Naive thymus-derived CD4-positive, alpha-beta T cell (primary cell): ENCODE measurements around the gene TNFRSF6B. TPM values are rescaled to one million over a fixed set of nuclear protein-coding genes. Genes with fewer than 3 reads are reported as not detected.

Source experiments
- ATAC-seq: fragments of 150-1000 bp; cut with Tn5 transposase; 2 replicates; pipeline ENCODE4 v1.10.0; 2021; ENCODE audit warnings: mild to moderate bottlenecking, moderate library complexity
- CTCF ChIA-PET: fragments of 350-600 bp; sonication (Branson Sonifier 250); formaldehyde crosslinking; loops from one replicate; lab custom pipeline; 2021; ENCODE audit warnings: antibody characterized with exemption; lab: Charles Lee
- POLR2A ChIA-PET: fragments of 350-600 bp; sonication (Branson Sonifier 250); formaldehyde crosslinking; loops from one replicate; lab custom pipeline; 2021; ENCODE audit warnings: antibody characterized with exemption, inconsistent platforms; lab: Charles Lee
- DNase-seq, 9 donors: peaks; one replicate each; pipeline versions ENCODE4 v3.0.0 to v3.0.0-alpha.2; 2020 to 2022; ENCODE audit warnings: mixed read lengths in 1 of 9
- H3K27ac ChIP-seq: one replicate; pipeline ENCODE4 v1.7.0; 2013; ENCODE audit warnings: mild to moderate bottlenecking, low read depth, low read length, moderate library complexity
- H3K27me3 ChIP-seq, 2 donors: one replicate each; pipeline ENCODE4 v1.7.0; 2013; ENCODE audit warnings: low read length in 2 of 2, mild to moderate bottlenecking in 2 of 2, moderate library complexity in 2 of 2; ENCODE audit not compliant: control insufficient read depth in 2 of 2, insufficient read depth in 2 of 2
- H3K36me3 ChIP-seq, 3 experiments: 1 replicate in 2 of 3; 2 replicates in 1 of 3; pipeline ENCODE4 v1.7.0; 2013; ENCODE audit warnings: low read length in 3 of 3, mild to moderate bottlenecking in 3 of 3, moderate library complexity in 1 of 3; ENCODE audit not compliant: insufficient read depth in 3 of 3, control insufficient read depth in 2 of 3
- H3K4me1 ChIP-seq, 2 donors: one replicate each; pipeline ENCODE4 v1.7.0; 2013; ENCODE audit warnings: low read length in 2 of 2, mild to moderate bottlenecking in 2 of 2, moderate library complexity in 1 of 2; ENCODE audit not compliant: control insufficient read depth in 2 of 2, insufficient read depth in 2 of 2
- H3K4me3 ChIP-seq: 2 replicates; pipeline ENCODE4 v1.7.0; 2013; ENCODE audit warnings: mild to moderate bottlenecking, low read length
- H3K9me3 ChIP-seq, 3 experiments: 1 replicate in 2 of 3; 2 replicates in 1 of 3; pipeline ENCODE4 v1.7.0; 2013; ENCODE audit warnings: low read length in 3 of 3; ENCODE audit not compliant: control insufficient read depth in 2 of 3
- H3K27ac Mint-ChIP-seq, 9 donors: one replicate each; pipeline ENCODE4 v1.8.0; 2020 to 2022; ENCODE audit warnings: mixed read lengths in 9 of 9, mild to moderate bottlenecking in 8 of 9, moderate library complexity in 5 of 9, inconsistent platforms in 2 of 9
- H3K27me3 Mint-ChIP-seq, 5 donors: one replicate each; pipeline ENCODE4 v1.8.0; 2021 to 2022; ENCODE audit warnings: mixed read lengths in 5 of 5, mild to moderate bottlenecking in 1 of 5
- H3K36me3 Mint-ChIP-seq, 5 donors: one replicate each; pipeline ENCODE4 v1.8.0; 2020 to 2022; ENCODE audit warnings: mixed read lengths in 5 of 5, mild to moderate bottlenecking in 3 of 5, inconsistent platforms in 1 of 5
- H3K4me1 Mint-ChIP-seq, 7 donors: one replicate each; pipeline ENCODE4 v1.8.0; 2020 to 2022; ENCODE audit warnings: mixed read lengths in 7 of 7, mild to moderate bottlenecking in 3 of 7, inconsistent platforms in 1 of 7
- H3K4me3 Mint-ChIP-seq, 10 donors: one replicate each; pipeline ENCODE4 v1.8.0; 2020 to 2022; ENCODE audit warnings: mild to moderate bottlenecking in 10 of 10, mixed read lengths in 10 of 10, moderate library complexity in 6 of 10, inconsistent platforms in 2 of 10
- H3K9me3 Mint-ChIP-seq, 11 donors: one replicate each; pipeline ENCODE4 v1.8.0; 2020 to 2022; ENCODE audit warnings: mixed read lengths in 11 of 11, mild to moderate bottlenecking in 4 of 11, inconsistent platforms in 1 of 11, moderate library complexity in 1 of 11
- intact Hi-C, 2 donors: fragments of 100-400 bp; cut with micrococcal nuclease; formaldehyde crosslinking; loops; one replicate each; pipeline ENCODE4 v1.15.1; 2023
- polyA plus RNA-seq, 2 donors: library from polyadenylated mRNA; unstranded; fragments of 300-500 nt; fragmentation: Illumina TruSeq; gene quantifications; one replicate each; pipeline ENCODE4 v1.2.3, GENCODE V29; 2021
- total RNA-seq, 6 experiments: library from RNA in 5 of 6; stranded (reverse) in 5 of 6; gene quantifications; 1 replicate in 5 of 6; 2 replicates in 1 of 6; pipeline ENCODE4 v1.2.3 and lab custom pipeline; 2021 to 2026

TNFRSF6B gene
- total and polyA plus RNA-seq, 7 experiments from 2014 or later = 0.22 to 0.74 TPM; not detected in 5

- CTCF ChIA-PET = interaction anchor here (0.6 to 2.8 kb wide), 12 partner anchors 12 to 382 kb away, joined by 3 to 27 read pairs (median 3); partner anchors contain the start of genes ARFRP1, PTK6 and ZGPAT
- H3K4me1 Mint-ChIP-seq = peaks cover 13 to 30% (median 25%) of the 10 kb centered on the region in 7 donors
- peak within 1 kb of the TSS; percentile 78 for H3K27ac ChIP-seq
- peaks cover 0 to 19% (median 5%) of the 10 kb centered on the region in 5 donors for H3K36me3 Mint-ChIP-seq
- DNase-seq (peak in 8 of 9 donors; percentile 55 to 88 (median 86)), ATAC-seq (peak; percentile 75)
- POLR2A ChIA-PET = interaction anchor here (0.6 to 9.9 kb wide), 34 partner anchors 7 to 303 kb away, joined by 3 to 137 read pairs (median 4); partner anchors contain the start of genes ARFRP1, GMEB2, PRPF6 and RTEL1
- H3K9me3 Mint-ChIP-seq = no peaks in the 10 kb centered on the region
- H3K4me3 Mint-ChIP-seq = peak within 1 kb of the TSS; percentile 87 to 93 (median 90)
- no peaks in the 10 kb centered on the region for H3K27me3 ChIP-seq
- peaks cover 25 to 34% of the 10 kb centered on the region in 2 donors for H3K4me1 ChIP-seq
- no peaks in the 10 kb centered on the region for H3K9me3 ChIP-seq
- peaks cover 0 to 38% (median 0%) of the 10 kb centered on the region in 3 experiments for H3K36me3 ChIP-seq
- no peaks in the 10 kb centered on the region for H3K27me3 Mint-ChIP-seq
- peak within 1 kb of the TSS; percentile 99 for H3K4me3 ChIP-seq
- H3K27ac Mint-ChIP-seq = peak within 1 kb of the TSS; percentile 82 to 95 (median 89)
- intact Hi-C loops = loop anchor here (1.0 to 10.0 kb wide), 14 partner anchors 8 to 941 kb away; partner anchors contain the start of genes TPD52L2 (in 2 of the 2), ABHD16B (in 1 of the 2), ARFRP1 (in 1 of the 2) and GMEB2 (in 1 of the 2)
These were observed 39.6 kb downstream of the TNFRSF6B start, which contains the start of gene LIME1 for GRCh38 chr20:63735859-63736718. TSS of gene LIME1 (plus strand) at chr20:63736664. CDS start at chr20:63737550, 886 bp downstream.

DNA sequence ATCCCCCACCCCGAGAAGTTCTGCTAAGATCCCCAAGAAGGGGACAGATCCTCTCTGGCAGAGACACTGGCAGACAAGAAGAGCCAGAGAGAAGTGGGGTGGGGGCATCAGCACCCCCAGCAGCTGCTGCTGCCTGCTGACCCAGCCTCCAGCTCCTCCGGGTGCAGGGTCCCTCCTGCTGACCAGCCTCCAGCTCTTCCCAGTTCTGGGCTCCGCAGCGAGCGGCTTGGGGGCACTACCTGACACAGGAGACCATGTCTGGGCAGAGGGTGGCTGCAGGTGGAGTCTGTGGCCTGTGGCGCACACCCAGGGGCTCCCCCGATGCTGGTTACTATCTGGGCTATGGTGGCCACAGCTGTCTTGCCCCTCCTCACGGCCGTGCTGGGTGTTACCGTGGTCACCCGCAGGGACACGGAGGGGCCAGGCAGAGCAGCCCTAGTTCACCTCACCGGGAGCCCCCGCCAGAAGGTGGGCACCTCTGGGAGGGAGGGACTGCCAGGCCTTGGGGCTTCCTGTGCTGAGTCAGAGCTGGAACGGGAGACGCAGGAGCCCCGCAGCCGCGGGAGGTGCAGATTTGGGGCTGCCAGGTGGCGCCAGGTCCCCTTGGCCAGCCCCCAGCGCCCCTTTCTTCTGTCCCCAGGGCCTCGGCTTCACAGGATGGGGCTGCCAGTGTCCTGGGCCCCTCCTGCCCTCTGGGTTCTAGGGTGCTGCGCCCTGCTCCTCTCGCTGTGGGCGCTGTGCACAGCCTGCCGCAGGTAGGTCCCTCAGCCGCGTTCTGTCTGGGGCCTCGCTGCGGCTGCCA, 40.6 kb downstream of the TNFRSF6B start:
- CTCF ChIA-PET = interaction anchor here (0.6 to 2.8 kb wide), 9 partner anchors 11 to 381 kb away, joined by 3 to 27 read pairs (median 3); partner anchors contain the start of genes ARFRP1, PTK6 and ZGPAT
- no peaks in the 10 kb centered on the region for H3K27me3 ChIP-seq
- peak overlapping the region; percentile 99 for H3K4me3 ChIP-seq
- H3K4me1 Mint-ChIP-seq = peaks cover 13 to 30% (median 25%) of the 10 kb centered on the region in 7 donors
- H3K27ac ChIP-seq = peak overlapping the region; percentile 78
- H3K9me3 Mint-ChIP-seq = no peaks in the 10 kb centered on the region
- intact Hi-C loops = loop anchor here (1.0 to 10.0 kb wide), 15 partner anchors 9 to 942 kb away; partner anchors contain the start of genes TPD52L2 (in 2 of the 2), ABHD16B (in 1 of the 2), ARFRP1 (in 1 of the 2) and GMEB2 (in 1 of the 2)
- H3K4me3 Mint-ChIP-seq = peak overlapping the region; percentile 87 to 93 (median 90)
- POLR2A ChIA-PET = interaction anchor here (0.6 to 9.9 kb wide), 34 partner anchors 8 to 302 kb away, joined by 3 to 137 read pairs (median 4); partner anchors contain the start of genes ARFRP1, GMEB2, PRPF6 and RTEL1
- H3K9me3 ChIP-seq = no peaks in the 10 kb centered on the region
- DNase-seq (peak; percentile 42 to 73 (median 67)), ATAC-seq (peak; percentile 28)
- H3K27ac Mint-ChIP-seq = peak overlapping the region; percentile 82 to 95 (median 89)
- H3K4me1 ChIP-seq = peaks cover 21 to 31% of the 10 kb centered on the region in 2 donors
- peaks cover 0 to 44% (median 0%) of the 10 kb centered on the region in 3 experiments for H3K36me3 ChIP-seq
- no peaks in the 10 kb centered on the region for H3K27me3 Mint-ChIP-seq
- H3K36me3 Mint-ChIP-seq = peaks cover 0 to 19% (median 5%) of the 10 kb centered on the region in 5 donors

- Histone ChIP-seq H3K4me1 (peaks cover 21 to 29% of the 10 kb centered on the region in 2 donors), H3K36me3 (peaks cover 0 to 49% (median 0%) of the 10 kb centered on the region in 3 experiments), H3K27ac (peak overlapping the region; percentile 78), H3K4me3 (peak overlapping the region; percentile 99), H3K9me3 (no peaks in the 10 kb centered on the region), H3K27me3 (no peaks in the 10 kb centered on the region)
- Mint-ChIP-seq H3K36me3 (peaks cover 0 to 19% (median 5%) of the 10 kb centered on the region in 5 donors), H3K27ac (peak overlapping the region in 3 of 9 donors; percentile 89 to 92 (median 92)), H3K27me3 (no peaks in the 10 kb centered on the region), H3K4me1 (peaks cover 13 to 30% (median 25%) of the 10 kb centered on the region in 7 donors), H3K4me3 (peak overlapping the region; percentile 87 to 93 (median 90)), H3K9me3 (no peaks in the 10 kb centered on the region)
- ChIA-PET POLR2A (interaction anchor here (0.6 to 9.9 kb wide), 13 partner anchors 9 to 215 kb away, joined by 3 to 137 read pairs (median 5); partner anchors contain the start of genes ARFRP1, RTEL1, TNFRSF6B and ZGPAT), CTCF (interaction anchor here (2.8 kb wide), 1 partner anchor 31 kb away, joined by 27 read pairs; the partner anchor contains the start of genes ARFRP1 and ZGPAT)
- intact Hi-C loops = loop anchor here (1.0 to 10.0 kb wide), 9 partner anchors 84 to 943 kb away; partner anchors contain the start of genes ABHD16B (in 1 of the 2), GMEB2 (in 1 of the 2), MRGBP (in 1 of the 2) and PTK6 (in 1 of the 2)
- DNase-seq (no peak), ATAC-seq (no peak)
These were observed 41.2 kb downstream of the TNFRSF6B start for GRCh38 chr20:63737695-63737944.

DNA sequence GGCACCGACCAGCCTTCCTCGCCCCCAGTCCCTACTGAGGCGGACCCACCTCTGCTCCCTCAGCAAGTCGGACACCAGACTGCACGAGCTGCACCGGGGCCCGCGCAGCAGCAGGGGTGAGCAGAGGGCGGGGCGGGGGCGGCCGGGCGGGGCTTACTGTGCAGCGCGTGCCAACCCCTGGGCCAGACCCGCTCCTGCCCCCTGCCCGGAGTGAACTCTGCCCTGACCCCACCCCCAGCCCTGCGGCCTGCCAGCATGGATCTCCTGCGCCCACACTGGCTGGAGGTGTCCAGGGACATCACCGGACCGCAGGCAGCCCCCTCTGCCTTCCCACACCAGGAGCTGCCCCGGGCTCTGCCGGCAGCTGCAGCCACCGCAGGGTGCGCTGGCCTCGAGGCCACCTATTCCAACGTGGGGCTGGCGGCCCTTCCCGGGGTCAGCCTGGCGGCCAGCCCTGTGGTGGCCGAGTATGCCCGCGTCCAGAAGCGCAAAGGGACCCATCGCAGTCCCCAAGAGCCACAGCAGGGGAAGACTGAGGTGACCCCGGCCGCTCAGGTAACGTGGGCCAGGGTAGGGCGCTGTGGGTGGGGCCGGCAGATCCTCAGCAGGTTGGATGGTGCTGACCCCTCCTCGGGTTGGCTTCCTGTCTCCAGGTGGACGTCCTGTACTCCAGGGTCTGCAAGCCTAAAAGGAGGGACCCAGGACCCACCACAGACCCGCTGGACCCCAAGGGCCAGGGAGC, 41.7 kb downstream of the TNFRSF6B start:
- H3K36me3 Mint-ChIP-seq = peaks cover 0 to 19% (median 5%) of the 10 kb centered on the region in 5 donors
- Histone ChIP-seq H3K27me3 (no peaks in the 10 kb centered on the region), H3K4me1 (peaks cover 21 to 29% of the 10 kb centered on the region in 2 donors), H3K27ac (peak overlapping the region; percentile 67), H3K9me3 (no peaks in the 10 kb centered on the region), H3K4me3 (peak overlapping the region; percentile 99), H3K36me3 (peaks cover 0 to 48% (median 0%) of the 10 kb centered on the region in 3 experiments)
- no peaks in the 10 kb centered on the region for H3K9me3 Mint-ChIP-seq
- CTCF ChIA-PET = interaction anchor here (0.6 to 1.7 kb wide), 2 partner anchors 31 to 163 kb away, joined by 6 to 7 read pairs; partner anchors contain the start of genes ARFRP1 and ZGPAT
- H3K4me1 Mint-ChIP-seq = peaks cover 13 to 30% (median 25%) of the 10 kb centered on the region in 7 donors
- DNase-seq (peak in 8 of 9 donors; percentile 27 to 64 (median 42)), ATAC-seq (no peak)
- intact Hi-C loops = loop anchor here (1.0 to 10.0 kb wide), 9 partner anchors 85 to 943 kb away; partner anchors contain the start of genes ABHD16B (in 1 of the 2), GMEB2 (in 1 of the 2), MRGBP (in 1 of the 2) and PTK6 (in 1 of the 2)
- H3K4me3 Mint-ChIP-seq = peak overlapping the region; percentile 27 to 92 (median 85)
- POLR2A ChIA-PET = interaction anchor here (0.6 to 9.9 kb wide), 17 partner anchors 9 to 242 kb away, joined by 3 to 137 read pairs (median 6); partner anchors contain the start of genes ARFRP1, PRPF6, RTEL1 and TNFRSF6B
- H3K27me3 Mint-ChIP-seq = no peaks in the 10 kb centered on the region
- H3K27ac Mint-ChIP-seq = peak overlapping the region in 1 of 9 donors; percentile 54

DNA sequence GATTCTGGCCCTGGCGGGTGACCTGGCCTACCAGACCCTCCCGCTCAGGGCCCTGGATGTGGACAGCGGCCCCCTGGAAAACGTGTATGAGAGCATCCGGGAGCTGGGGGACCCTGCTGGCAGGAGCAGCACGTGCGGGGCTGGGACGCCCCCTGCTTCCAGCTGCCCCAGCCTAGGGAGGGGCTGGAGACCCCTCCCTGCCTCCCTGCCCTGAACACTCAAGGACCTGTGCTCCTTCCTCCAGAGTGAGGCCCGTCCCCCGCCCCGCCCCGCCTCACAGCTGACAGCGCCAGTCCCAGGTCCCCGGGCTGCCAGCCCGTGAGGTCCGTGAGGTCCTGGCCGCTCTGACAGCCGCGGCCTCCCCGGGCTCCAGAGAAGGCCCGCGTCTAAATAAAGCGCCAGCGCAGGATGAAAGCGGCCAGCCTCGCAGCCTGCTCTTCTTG, 42.3 kb downstream of the TNFRSF6B start:
- H3K4me1 ChIP-seq = peaks cover 21 to 29% of the 10 kb centered on the region in 2 donors
- intact Hi-C loops = loop anchor here (1.0 to 10.0 kb wide), 6 partner anchors 8 to 944 kb away; partner anchors contain the start of genes ABHD16B (in 1 of the 2), MRGBP (in 1 of the 2), PTK6 (in 1 of the 2) and SAMD10 (in 1 of the 2)
- Mint-ChIP-seq H3K27me3 (no peaks in the 10 kb centered on the region), H3K27ac (no peak overlapping the region), H3K36me3 (peaks cover 0 to 14% (median 4%) of the 10 kb centered on the region in 5 donors), H3K4me3 (peak overlapping the region; percentile 27 to 92 (median 70)), H3K4me1 (peaks cover 10 to 25% (median 21%) of the 10 kb centered on the region in 7 donors), H3K9me3 (no peaks in the 10 kb centered on the region)
- ATAC-seq (no peak), DNase-seq (peak in 5 of 9 donors; percentile 33 to 48 (median 43))
- POLR2A ChIA-PET = interaction anchor here (0.6 to 9.9 kb wide), 20 partner anchors 10 to 242 kb away, joined by 3 to 137 read pairs (median 5); partner anchors contain the start of genes ARFRP1, PRPF6, RTEL1 and TNFRSF6B
- H3K9me3 ChIP-seq = no peaks in the 10 kb centered on the region
- H3K36me3 ChIP-seq = peaks cover 0 to 48% (median 0%) of the 10 kb centered on the region in 3 experiments
- peak overlapping the region; percentile 99 for H3K4me3 ChIP-seq
- peak overlapping the region; percentile 67 for H3K27ac ChIP-seq
- no peaks in the 10 kb centered on the region for H3K27me3 ChIP-seq
- CTCF ChIA-PET = interaction anchor here (0.6 to 1.7 kb wide), 2 partner anchors 31 to 163 kb away, joined by 6 to 7 read pairs; partner anchors contain the start of genes ARFRP1 and ZGPAT
